GM19463 (cell line): ENCODE results near the gene YAP1.

ENCODE experiments used
- ATAC-seq: cut with Tn5 transposase; IDR thresholded peaks from one replicate; pipeline ENCODE4 v1.9.1; 2021; ENCODE audit warnings: mild to moderate bottlenecking, moderate library complexity; ENCODE audit not compliant: unreplicated experiment

The YAP1 gene

DNA sequence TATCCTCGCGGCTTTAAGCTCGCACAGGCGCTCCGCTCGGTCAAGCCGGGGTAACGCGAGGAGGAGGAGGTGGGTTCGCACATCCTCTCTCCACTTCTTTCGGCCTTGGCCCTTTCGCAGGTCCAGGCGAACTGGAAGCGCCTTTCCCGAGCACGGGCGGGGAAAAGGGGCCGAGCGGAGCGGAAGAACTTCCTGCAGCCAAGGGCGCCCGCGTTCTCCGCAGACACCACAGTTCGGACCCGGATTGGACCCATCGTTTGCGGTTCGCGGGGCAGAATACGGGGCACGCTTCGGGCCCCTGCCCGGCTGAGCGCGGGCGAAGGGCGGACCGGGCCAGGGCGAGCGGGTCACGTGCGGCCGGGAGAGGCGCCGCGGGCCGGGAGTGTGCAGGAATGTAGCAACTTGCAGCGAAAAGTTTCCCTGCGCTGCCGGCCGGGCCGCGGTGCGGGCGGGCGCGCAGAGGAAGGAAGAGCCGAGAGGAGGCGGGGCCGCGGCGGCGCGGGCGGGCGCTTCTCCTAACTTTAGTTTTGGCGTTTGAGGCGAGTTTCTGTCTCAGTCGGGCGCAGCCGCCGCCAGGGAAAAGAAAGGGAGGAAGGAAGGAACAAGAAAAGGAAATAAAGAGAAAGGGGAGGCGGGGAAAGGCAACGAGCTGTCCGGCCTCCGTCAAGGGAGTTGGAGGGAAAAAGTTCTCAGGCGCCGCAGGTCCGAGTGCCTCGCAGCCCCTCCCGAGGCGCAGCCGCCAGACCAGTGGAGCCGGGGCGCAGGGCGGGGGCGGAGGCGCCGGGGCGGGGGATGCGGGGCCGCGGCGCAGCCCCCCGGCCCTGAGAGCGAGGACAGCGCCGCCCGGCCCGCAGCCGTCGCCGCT is at the start of gene YAP1:
TSS of gene YAP1 (plus strand) at position 552 of the 865 bp plus-strand sequence. CDS start 402 bp downstream, outside the sequence.
- peak; percentile 84 for ATAC-seq

- no peak for ATAC-seq
Observed at GRCh38 chr11:102061276-102061675, 49.0 kb upstream of the YAP1 start.

- ATAC-seq: no peak
Observed at GRCh38 chr11:102062106-102062505, 48.1 kb upstream of the YAP1 start.

- no peak for ATAC-seq
Observed at GRCh38 chr11:102064316-102064715, 45.9 kb upstream of the YAP1 start.

DNA sequence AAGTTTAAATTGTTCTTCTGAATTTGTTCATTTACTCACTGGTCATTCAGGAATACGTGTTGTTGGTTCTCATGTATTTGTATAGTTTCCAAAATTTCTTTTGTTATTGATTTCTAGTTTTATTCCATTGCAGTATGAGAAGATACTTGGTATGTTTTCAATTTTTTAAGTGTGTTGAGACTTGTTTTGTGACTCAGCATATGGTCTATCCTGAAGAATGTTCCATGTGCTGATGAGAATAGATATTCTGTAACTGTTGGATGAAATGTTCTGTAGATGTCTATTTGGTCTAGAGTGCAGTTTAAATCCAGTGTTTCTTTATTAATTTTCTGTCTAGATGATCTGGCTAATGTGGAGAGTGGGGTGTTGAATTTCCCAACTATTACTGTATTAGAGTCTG is 39.5 kb upstream of the YAP1 start:
- ATAC-seq: no peak

- ATAC-seq: no peak
Observed at GRCh38 chr11:102071497-102072472, 38.5 kb upstream of the YAP1 start.

DNA sequence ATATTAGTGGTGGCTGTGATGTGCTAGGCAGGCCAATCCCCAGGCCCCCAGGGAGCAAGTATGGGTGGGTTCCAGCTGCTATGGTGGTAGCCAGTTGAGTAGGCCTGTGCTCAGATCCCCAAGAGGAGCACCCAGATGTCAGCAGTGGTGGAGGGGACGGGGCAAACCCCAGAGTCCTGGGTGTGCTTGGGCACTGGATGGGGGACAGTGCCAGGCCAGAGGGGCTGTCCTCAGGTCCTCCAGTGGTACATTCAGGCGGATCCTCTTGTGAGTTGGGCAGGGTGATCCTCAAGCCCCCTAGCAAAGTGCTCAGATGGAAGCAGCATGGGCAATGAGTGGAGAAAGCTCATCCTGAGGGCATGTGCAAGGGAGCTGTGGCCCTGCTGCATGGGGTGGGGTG is 37.0 kb upstream of the YAP1 start:
- no peak for ATAC-seq

DNA sequence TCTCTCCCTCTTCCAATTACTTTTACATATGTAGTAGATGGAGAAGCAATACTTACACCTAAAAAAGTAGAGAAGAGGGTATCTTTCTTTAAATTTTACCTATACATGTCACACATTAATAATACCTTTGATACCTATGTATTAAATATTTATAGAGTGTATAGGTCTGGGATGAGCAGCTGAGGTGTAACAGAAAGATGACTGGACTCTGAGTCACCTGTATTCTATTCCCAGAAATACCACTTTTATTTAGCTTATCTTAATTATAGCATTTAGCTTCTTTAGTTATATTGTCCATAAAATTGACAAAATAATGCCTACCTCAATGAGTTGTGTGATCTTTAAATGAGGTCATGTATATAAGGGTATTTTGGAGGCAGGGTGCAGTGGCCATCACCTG is 30.6 kb upstream of the YAP1 start:
- no peak for ATAC-seq

DNA sequence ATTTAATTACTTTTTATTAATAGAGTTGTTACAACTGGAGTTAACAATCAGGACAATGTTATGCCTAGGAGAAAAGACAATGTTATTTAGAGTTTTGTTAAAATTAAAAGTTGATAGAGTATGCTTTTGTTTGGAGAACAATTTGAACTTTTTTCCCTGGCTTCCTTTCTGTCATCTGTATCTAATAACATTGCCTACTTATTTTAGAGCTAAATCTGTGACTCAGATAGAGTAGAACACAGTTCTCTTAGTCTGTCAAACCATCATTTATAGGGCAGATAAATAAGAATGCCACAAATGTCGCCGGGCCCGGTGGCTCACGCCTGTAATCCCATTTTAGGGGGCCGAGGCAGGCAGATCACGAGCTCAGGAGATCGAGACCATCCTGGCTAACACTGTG is 28.9 kb upstream of the YAP1 start:
- ATAC-seq: no peak

- no peak for ATAC-seq
Observed at GRCh38 chr11:102085864-102086551, 24.2 kb upstream of the YAP1 start.

DNA sequence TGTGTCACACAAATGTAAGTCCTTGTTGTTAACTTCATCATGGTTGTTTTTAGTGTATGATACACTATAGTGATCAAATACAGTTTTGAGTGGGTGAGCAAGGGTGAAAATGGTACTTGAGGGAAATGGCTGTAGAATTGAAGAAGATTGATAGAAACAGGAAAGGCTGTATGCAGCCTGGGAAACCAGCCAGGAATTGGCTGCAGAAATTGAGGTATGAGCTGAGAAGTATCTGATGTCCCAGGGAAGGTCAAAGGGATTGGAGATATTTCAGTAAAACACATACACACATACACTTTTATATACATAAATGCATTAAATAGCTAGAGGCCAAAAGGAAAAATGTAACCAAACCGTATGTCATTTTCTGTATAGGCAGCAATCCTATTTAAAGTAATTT is 13.1 kb upstream of the YAP1 start:
- ATAC-seq: no peak

- no peak for ATAC-seq
Observed at GRCh38 chr11:102099755-102100154, 10.5 kb upstream of the YAP1 start.

GRCh38 chr11:102108734-102109440 is 1.4 kb upstream of the YAP1 start:
- ATAC-seq: no peak

DNA sequence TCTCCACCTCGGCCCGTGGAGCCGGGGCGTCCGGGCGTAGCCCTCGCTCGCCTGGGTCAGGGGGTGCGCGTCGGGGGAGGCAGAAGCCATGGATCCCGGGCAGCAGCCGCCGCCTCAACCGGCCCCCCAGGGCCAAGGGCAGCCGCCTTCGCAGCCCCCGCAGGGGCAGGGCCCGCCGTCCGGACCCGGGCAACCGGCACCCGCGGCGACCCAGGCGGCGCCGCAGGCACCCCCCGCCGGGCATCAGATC is 439 bp downstream of the YAP1 start:
- ATAC-seq: peak; percentile 23

DNA sequence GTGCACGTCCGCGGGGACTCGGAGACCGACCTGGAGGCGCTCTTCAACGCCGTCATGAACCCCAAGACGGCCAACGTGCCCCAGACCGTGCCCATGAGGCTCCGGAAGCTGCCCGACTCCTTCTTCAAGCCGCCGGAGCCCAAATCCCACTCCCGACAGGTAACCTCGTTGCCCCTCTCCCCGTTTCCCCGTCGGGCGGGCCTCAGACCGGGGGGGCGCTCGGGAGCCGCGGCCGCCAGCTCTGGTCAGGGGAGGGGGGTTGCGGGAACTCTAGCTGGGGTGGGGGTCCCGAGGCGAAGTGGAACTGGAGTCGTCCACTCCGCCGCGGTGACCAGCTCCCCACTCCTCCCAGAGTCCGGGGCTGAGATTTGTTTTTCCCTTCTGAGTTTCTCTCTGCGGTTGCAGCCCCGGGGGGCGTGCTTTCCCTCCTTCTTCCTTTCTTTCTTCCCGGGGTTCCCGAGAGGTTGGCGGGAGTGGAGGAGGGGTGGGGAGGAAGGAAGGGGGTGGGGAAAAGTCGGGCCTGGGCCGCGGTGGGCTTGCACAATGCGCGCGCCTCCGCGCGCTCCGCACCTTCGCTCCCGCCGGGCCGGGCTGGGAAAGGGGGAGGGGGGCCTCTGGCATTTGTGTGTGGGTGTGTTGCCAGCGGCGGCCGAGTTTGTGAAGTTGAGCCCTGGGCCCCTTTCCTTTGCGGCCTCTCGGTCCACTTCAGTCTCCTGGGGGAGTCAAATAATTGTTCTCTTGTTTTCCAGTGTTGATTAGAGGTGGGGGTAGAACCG is 952 bp downstream of the YAP1 start:
- ATAC-seq: no peak

- ATAC-seq: no peak
Observed at GRCh38 chr11:102111787-102112508, 1.7 kb downstream of the YAP1 start.

- no peak for ATAC-seq
Observed at GRCh38 chr11:102112509-102112821, 2.2 kb downstream of the YAP1 start.

- no peak for ATAC-seq
Observed at GRCh38 chr11:102114032-102114431, 3.8 kb downstream of the YAP1 start.

GRCh38 chr11:102115557-102115956 is 5.3 kb downstream of the YAP1 start:
- no peak for ATAC-seq
